NCI-H2196 treated with DMSO at 0.1 percent for 48 hours (cell line): ENCODE data around the gene TMEM254.
"Not testable (repeated sequence)": the region's sequence is repeated elsewhere in the genome, so short reads cannot be mapped to it uniquely, and the experiment has no call there.

Experiments
- DNase-seq: peaks from one replicate; lab custom pipeline; 2025; ENCODE audit not compliant: unreplicated experiment; lab: John Stamatoyannopoulos, UW

TMEM254 gene

DNA sequence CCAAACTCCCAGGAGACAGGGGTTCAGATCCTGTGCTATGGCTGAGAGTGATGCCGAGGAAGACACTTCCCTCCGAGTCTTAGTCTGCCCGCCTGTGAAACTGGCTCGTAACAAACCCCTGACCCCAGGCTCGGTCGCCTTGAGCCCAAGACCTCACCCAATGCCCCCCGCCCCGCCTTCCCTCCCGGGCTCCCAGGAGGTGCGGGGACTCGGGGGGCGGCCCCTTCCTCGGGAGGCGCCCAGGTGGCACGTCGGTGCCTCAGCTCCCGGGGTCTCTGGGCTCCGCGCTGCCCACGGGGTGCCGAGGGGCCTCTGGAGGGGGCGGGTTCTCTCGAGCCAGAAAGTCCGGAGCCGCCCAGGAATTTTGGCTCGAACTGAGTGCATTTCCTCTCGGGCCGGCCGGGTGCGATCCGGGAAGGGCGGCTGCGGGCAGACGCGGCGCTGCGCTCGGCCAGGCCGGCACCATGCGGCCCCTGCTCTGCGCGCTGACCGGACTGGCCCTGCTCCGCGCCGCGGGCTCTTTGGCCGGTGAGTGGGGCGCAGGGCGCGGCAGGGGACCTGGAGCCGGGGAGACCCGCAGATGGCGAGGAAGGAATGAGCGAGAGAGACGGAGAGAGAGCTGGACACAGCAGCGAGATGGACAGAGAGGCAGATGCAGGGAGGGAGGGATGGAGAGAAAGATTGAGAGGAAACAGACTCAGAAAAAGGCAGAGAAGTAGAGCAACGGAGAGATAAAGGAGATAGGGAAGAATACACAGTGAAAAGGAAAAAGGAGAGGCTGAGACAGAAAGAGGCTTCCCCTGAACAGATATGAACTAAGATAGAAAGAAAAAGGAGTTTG, 54.1 kb downstream of the TMEM254 start, which contains the start of gene PLAC9:
Gene PLAC9 (plus strand): TSS at position 432 of the 841 bp plus-strand sequence. CDS start 33 bp downstream, at position 465.
- no peak for DNase-seq

DNA sequence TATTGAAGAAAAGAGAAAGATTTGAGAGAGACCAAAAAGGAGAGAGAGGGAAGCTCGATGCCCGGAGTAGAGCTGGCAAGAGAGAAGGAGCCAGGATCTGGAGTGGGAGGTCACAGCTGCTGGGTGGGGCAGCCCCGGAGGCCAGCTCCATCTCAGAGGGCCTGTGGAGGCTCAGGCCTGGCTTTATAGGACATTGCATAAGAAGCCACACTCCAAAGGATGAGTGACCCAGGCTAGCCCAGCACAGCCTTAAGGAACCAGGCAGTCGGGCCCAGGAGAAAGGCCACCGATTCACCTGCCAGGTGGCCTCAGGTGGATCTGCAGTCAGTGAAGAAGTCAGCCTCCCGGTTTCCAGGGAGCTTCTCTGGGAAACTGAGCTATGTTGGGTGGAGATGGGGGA, 54.7 kb downstream of the TMEM254 start:
- no peak for DNase-seq

GRCh38 chr10:80133687-80134086, 55.2 kb downstream of the TMEM254 start:
- DNase-seq, result not testable (repeated sequence)

DNA sequence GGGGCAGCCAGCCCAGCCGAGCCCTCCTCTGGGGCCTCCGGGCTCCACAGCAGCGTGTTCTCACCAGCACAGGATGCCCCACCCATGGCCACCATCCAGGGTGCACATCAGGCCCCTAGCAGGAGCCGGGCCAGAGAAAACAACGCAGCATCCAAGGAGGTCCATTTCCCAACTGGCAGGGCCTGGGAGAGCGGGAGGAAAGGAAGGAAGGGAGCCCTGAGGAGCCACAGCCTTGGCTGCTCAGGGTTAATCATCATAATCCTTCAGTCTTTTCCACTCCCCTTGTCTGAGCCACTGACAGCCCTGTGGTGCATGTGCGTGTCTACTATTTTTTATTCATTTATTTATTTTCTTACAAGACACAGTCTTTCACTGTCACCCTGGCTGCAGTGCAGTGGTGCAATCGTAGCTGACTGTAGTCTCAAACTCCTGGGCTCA, 57.7 kb downstream of the TMEM254 start:
- DNase-seq, result no peak

DNA sequence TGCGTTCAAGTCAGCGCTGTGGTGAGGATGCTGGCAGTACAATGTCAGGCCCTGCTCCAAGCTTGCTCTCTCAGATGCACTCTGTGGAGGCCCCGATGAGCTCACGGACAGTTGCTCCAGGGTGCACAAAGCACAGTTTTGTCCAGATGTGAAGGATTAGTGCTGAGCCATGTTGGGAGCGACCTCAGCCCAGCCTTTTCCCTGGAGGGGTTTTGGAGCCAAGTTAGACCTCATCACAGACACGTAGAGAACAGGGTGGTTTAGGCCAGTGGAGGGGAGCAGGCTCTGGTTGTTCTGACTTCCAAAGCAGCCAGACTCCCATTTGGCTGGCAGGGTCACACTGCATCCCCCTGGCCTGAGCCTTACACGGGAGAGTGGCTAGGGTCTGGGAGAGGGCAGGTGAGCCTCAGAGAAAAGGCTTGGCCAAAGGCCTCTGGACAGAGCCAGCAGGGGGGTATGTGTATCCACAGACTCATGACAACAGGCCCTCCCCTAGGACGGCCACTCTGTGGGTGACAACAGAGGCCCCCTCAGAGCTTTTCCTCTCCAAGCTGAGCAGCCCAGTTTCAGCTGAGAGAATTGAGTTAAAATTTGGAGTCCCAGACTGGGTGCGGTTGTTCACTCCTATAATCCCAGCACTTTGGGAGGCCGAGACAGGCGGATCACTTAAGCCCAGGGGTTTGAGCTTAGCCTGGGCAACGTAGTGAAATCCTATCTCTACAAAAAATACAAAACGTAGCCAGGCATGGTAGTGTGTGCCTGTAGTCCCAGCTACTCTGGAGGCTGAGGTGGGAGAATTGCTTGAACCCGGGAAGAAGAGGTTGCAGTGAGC, 58.8 kb downstream of the TMEM254 start:
- no peak for DNase-seq

- no peak for DNase-seq
These were observed 59.5 kb downstream of the TMEM254 start for GRCh38 chr10:80137920-80138319.

DNA sequence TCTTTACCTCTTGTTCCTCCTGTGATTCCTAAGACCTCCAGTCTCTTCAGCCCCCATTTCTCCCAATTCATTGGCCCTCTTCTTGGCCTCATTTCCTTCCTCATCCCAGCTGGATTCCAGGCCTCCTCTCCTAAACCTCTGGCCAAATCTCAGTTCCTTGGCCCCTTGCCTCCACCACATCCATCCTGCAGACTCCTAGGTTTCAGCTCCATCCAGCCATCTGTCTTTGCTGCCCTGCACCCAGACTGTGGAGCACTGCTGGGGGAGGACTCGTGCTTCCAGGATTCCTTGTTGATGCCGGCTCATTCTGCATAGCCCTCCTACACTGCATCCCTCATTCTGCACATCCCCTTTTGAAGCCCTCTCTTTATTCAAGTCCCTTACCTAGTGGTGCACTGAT, 60.8 kb downstream of the TMEM254 start:
- DNase-seq, result no peak

- no peak for DNase-seq
These were observed 61.8 kb downstream of the TMEM254 start for GRCh38 chr10:80140251-80140650.

DNA sequence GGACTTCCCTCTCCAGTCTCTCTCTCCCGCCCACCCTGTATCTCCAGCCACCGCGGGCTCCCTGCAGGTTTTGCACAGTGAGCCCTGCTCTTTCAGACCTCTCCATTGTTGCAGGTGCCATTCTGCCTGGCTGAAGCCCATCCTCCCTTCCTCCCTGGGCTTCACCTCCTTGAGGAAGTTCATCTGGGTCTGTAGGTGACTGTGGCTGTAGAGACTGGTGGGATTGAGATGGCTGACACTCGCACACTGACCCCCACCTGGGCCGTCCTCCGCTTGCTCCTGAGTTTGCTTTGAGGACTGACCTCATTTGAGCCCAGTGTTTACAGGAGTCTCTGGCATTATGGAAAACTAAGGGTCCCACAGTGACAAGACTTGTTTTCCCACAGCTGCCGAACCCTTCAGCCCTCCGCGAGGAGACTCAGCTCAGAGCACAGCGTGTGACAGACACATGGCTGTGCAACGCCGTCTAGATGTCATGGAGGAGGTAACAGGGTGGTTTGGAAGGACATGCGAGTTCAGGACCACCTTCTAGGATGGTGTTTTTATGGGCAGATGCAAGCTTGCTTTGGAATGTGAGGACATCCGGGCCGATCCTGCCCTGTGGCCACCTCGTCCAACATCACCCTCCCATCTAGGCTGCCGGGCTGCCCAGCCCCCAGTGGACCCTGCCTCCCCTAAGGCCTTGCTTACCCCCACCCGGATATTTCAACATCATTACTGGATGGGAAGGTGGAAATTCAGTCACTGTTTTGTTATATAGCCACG, 63.4 kb downstream of the TMEM254 start:
- no peak for DNase-seq
